HepG2 (cell line): ENCODE data around the gene SYTL2.

Experiments used
- HMG20B ChIP-seq: conservative IDR thresholded peaks from 2 replicates; pipeline ENCODE4 v1.6.1; 2016; ENCODE audit warnings: missing genetic modification reagents, missing compliant biosample characterization
- ZNF777 ChIP-seq: sonication (generic); formaldehyde crosslinking; IDR thresholded peaks from 2 replicates; pipeline ENCODE4 v1.4.0; 2020; ENCODE audit warnings: missing genetic modification reagents

DNA sequence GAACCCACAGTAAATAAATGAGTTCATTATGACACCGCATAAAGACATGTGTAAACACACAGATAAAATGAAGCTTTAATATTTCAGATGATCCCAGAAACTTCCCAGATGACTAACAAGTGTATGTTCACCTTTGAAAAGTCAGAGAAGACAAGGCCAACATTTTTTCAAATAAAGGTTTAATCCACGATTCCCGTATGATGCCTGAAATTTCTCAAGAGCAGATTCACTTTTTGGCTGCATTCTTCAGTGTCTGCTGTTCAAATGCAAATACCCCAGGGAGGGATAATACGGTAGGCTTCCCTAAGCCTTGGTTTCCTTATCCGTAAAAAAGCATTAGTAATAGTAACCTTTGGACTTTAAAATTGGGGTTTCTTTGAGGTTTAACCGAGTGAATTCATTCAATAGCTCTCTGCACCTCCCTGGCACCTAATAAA, 62.5 kb downstream of the SYTL2 start:
- TF ChIP-seq ZNF777 (no peak), HMG20B (CRISPR knock-in tag) (no peak)
